ENCODE measurements around the gene MIEN1.
"Not testable (repeated sequence)": the region's sequence is repeated elsewhere in the genome, so short reads cannot be mapped to it uniquely, and the experiment has no call there.

The MIEN1 gene

GRCh38 chr17:39730095-39730921 lies at the start of gene MIEN1:
MIEN1 (minus strand) TSS chr17:39730532; CDS start chr17:39730495, 37 bp downstream.
- ATAC-seq = peak; percentile 92 to 94

- ATAC-seq = peak; percentile 85
Observed at GRCh38 chr17:39777534-39778365, 47.4 kb upstream of the MIEN1 start.

GRCh38 chr17:39776252-39776651 lies 45.9 kb upstream of the MIEN1 start:
- peak; percentile 19 to 28 for ATAC-seq

- peak; percentile 5 to 13 for ATAC-seq
Observed at GRCh38 chr17:39775031-39775430, 44.7 kb upstream of the MIEN1 start.

- ATAC-seq = no peak
Observed at GRCh38 chr17:39774047-39774446, 43.7 kb upstream of the MIEN1 start.

GRCh38 chr17:39772987-39773934 lies 42.9 kb upstream of the MIEN1 start:
- no peak for ATAC-seq

- no peak for ATAC-seq
Observed at GRCh38 chr17:39772415-39772814, 42.1 kb upstream of the MIEN1 start.

GRCh38 chr17:39769974-39770587 lies 39.7 kb upstream of the MIEN1 start:
- peak; percentile 85 to 86 for ATAC-seq

- ATAC-seq = no peak
Observed at GRCh38 chr17:39767147-39767546, 36.8 kb upstream of the MIEN1 start.

GRCh38 chr17:39765766-39766165 lies 35.4 kb upstream of the MIEN1 start:
- no peak for ATAC-seq

- no peak for ATAC-seq
Observed at GRCh38 chr17:39765175-39765574, 34.8 kb upstream of the MIEN1 start.

GRCh38 chr17:39764171-39764570 lies 33.8 kb upstream of the MIEN1 start:
- not testable (repeated sequence) for ATAC-seq

GRCh38 chr17:39763051-39763820 lies 32.9 kb upstream of the MIEN1 start:
- no peak for ATAC-seq

- peak in 1 of 2 donors; percentile 5 for ATAC-seq
Observed at GRCh38 chr17:39761861-39762496, 31.6 kb upstream of the MIEN1 start.

- no peak for ATAC-seq
Observed at GRCh38 chr17:39759204-39759603, 28.9 kb upstream of the MIEN1 start.

- peak; percentile 25 to 37 for ATAC-seq
Observed at GRCh38 chr17:39757931-39758873, 27.9 kb upstream of the MIEN1 start.

GRCh38 chr17:39757176-39757662 lies 26.9 kb upstream of the MIEN1 start:
- no peak for ATAC-seq

- ATAC-seq = no peak
Observed at GRCh38 chr17:39756380-39757079, 26.2 kb upstream of the MIEN1 start.
